Esophagus (tissue), 2 donors: ENCODE results near the gene ALDH3A1. TPM values are rescaled to one million over a fixed set of nuclear protein-coding genes. Genes with fewer than 3 reads are reported as not detected.
"Not testable (repeated sequence)": the region's sequence is repeated elsewhere in the genome, so short reads cannot be mapped to it uniquely, and the experiment has no call there.

Source experiments
- H3K27ac ChIP-seq, 2 donors: one replicate each; pipeline ENCODE4 v1.5.1; 2013; ENCODE audit warnings: low read depth in 2 of 2, mild to moderate bottlenecking in 2 of 2, inconsistent platforms in 1 of 2, low read length in 1 of 2, moderate library complexity in 1 of 2
- H3K27me3 ChIP-seq, 2 donors: one replicate each; pipeline ENCODE4 v1.6.1; 2013; ENCODE audit warnings: low read length in 2 of 2, control low read depth in 1 of 2, mild to moderate bottlenecking in 1 of 2; ENCODE audit not compliant: insufficient read depth in 2 of 2, control insufficient read depth in 1 of 2
- H3K36me3 ChIP-seq, 2 donors: one replicate each; pipeline ENCODE4 v1.6.1; 2013; ENCODE audit warnings: low read length in 1 of 2; ENCODE audit not compliant: control insufficient read depth in 2 of 2, insufficient read depth in 2 of 2
- H3K4me1 ChIP-seq, 2 donors: one replicate each; pipeline ENCODE4 v1.6.1; 2013; ENCODE audit warnings: low read length in 1 of 2; ENCODE audit not compliant: control insufficient read depth in 2 of 2, insufficient read depth in 2 of 2
- H3K4me3 ChIP-seq, 2 donors: one replicate each; pipeline ENCODE4 v1.5.1; 2013; ENCODE audit warnings: low read length in 2 of 2, mild to moderate bottlenecking in 2 of 2, low read depth in 1 of 2, moderate library complexity in 1 of 2
- H3K9me3 ChIP-seq, 2 donors: one replicate each; pipeline ENCODE4 v1.6.1; 2013; ENCODE audit warnings: mild to moderate bottlenecking in 2 of 2, low read depth in 1 of 2, low read length in 1 of 2, moderate library complexity in 1 of 2; ENCODE audit not compliant: control insufficient read depth in 2 of 2, insufficient read depth in 1 of 2
- WGBS, 2 donors: extraction: QIAGEN DNeasy Blood & Tissue Kit; methylation state at CpG; one replicate each; pipeline ENCODE4 v1.1.7; 2013; 5-methylcytosine and 5-hydroxymethylcytosine counted together
- polyA plus RNA-seq, 2 donors: library from polyadenylated mRNA; stranded (reverse); fragments of 200-250 nt; gene quantifications; one replicate each; pipeline ENCODE4 v1.2.3, GENCODE V29; 2013
- donor health status: healthy with polysubstance abuse.
- donor health status: Bipolar disorder and iron deficiency.

ALDH3A1 gene
- polyA plus RNA-seq, 2 donors = 202 to 673 TPM

DNA sequence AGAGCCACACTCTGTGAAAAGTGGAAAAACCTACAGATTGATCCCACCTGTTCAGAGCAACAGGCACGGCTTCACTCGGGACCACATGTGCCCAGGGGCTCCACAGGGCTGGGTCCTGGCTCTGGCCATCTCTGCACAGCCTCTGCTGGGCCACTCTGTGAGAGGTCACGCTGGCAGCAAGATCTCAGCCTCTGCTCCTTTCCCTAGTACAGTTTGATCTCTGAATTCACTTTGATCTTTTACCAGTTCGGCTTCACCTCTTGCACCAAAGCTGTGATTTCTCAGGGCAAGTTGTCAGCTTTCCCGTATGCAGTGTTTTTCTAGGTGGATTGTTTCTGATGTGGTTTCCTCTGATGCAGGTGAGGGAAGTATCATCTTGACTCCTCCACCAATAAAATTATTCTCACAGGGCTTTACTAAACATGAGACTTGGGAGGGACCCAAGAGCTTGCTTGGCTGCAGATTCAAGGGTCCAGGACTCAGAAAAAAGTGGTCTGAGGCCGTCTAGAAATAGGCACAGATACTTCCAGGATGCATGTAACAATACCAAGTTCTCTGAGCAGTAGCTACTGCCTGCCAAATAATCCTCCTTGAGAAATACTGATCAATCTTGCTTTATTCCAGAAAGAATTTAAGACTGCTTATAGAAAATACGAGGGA is 24.0 kb upstream of the ALDH3A1 start:
- Histone ChIP-seq H3K9me3 (no peaks in the 10 kb centered on the region), H3K27ac (no peak overlapping the region), H3K4me1 (no peaks in the 10 kb centered on the region), H3K36me3 (peaks cover 2 to 5% of the 10 kb centered on the region in 2 donors), H3K27me3 (no peaks in the 10 kb centered on the region), H3K4me3 (no peak overlapping the region)
- WGBS, 2 donors = 47 to 56% methylated on average over 7 of the region's 7 CpGs

DNA sequence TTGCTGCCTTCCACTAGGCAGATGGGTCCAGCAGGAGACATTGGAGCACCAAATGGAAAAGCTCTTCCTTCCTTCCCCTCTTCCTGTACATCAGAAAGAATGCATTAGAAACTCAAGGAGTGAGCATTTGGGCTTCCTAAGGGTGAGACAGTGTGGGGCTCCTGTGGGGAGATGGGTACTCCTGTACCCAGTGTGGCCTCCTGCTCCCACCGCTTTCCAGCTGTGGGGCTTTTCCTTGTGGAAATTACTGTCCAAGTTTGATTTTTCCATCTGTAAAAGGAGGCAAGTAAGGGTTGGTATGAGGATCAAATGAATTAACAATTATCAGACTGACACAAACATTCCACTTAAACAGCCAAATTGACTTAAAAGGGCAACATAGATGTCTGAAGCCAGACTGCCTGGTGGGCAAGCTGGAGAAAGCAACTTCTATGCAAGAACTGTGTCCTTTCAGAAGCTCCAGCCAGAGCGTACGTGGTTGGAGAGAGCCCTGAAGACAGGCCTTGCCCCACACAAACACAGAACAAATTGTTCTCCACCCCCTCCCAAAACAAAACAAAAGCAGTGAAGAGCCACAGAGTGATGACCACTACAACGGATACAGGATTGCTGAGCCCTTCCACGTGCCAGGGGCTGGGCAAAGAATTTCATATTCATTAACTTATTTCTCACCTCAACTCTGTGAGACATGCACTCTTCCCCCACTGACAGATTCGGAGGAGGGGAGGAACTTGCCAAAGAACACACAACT is 23.1 kb upstream of the ALDH3A1 start:
- peaks cover 2 to 5% of the 10 kb centered on the region in 2 donors for H3K36me3 ChIP-seq
- H3K27me3 ChIP-seq = no peaks in the 10 kb centered on the region
- 71 to 79% methylated on average over 6 of the region's 6 CpGs for WGBS, 2 donors
- no peaks in the 10 kb centered on the region for H3K9me3 ChIP-seq
- H3K4me3 ChIP-seq = no peak overlapping the region
- H3K27ac ChIP-seq = no peak overlapping the region
- H3K4me1 ChIP-seq = no peaks in the 10 kb centered on the region

DNA sequence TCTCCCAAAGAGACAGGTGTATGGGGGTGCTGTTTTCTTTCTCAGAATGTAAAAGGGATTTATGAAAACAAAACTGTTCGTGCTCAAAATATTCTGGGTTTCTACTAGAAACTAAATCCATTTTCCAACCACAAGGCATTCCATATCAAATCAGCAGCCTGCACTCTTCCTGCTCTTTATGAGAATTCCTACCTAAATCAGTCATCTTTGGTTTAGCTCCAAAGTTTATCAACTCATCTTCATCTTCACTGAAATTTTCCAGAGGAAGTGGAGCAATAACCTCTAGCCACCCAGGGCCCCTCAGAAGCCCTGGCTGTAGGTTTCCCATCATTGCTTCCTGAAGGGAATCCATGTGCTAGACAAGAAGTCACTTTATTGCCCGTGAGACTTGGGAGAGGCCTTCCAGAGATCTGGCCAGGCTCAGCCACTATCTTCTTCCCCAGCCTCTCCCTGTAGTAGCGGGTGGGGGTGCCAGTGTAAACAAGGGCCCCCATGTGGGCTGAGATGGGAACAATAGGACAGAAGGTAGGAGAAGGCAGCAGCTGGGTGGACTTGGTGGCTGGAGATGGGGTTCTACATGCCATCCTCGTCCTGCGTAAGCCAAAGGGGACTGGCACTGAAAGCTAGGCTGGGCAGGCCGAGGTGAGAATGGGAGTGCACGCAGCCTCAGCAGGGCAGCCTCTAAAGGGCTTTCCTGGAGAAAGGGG is 22.0 kb upstream of the ALDH3A1 start:
- H3K27me3 ChIP-seq = no peaks in the 10 kb centered on the region
- H3K27ac ChIP-seq = no peak overlapping the region
- no peaks in the 10 kb centered on the region for H3K4me1 ChIP-seq
- 83 to 87% methylated on average over 7 of the region's 7 CpGs for WGBS, 2 donors
- no peaks in the 10 kb centered on the region for H3K9me3 ChIP-seq
- no peak overlapping the region for H3K4me3 ChIP-seq
- H3K36me3 ChIP-seq = peaks cover under 1 to 3% of the 10 kb centered on the region in 2 donors

DNA sequence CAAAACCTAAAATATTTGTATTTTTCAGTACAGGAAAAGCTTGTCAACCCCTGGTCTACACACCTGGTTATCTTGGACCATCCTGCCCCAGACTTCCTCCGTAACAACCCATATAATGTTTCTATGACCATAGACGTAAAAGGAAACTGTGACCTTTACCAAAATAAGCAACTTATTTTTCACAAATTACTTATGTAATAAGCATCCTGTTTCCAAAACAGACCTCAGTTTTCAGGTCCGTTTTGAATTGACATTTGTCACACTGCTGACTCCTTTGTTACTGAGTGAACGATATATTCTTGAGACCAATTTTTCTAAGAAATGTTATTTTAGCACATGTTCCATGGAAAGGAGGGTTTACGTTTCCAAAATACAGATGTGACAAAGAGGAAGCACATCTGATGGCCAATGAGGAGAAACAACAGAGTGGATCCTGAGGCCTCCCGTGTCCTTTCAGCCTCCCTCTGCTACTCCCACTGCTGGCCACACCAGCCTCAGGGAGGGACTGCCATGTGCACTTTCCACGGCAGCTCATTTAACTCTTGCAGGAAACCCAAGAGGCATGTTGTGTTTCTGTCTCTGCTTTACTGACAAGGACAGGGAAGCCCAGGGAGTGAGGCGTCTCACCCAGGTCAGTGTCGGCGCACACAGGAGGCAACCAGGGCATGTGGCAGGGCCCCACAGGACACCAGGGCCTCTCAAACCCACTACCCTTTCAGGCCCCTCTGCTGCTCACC is 20.1 kb upstream of the ALDH3A1 start:
- H3K27me3 ChIP-seq = no peaks in the 10 kb centered on the region
- 56 to 61% methylated on average over 10 of the region's 10 CpGs for WGBS, 2 donors
- no peak overlapping the region for H3K27ac ChIP-seq
- H3K36me3 ChIP-seq = no peaks in the 10 kb centered on the region
- H3K4me3 ChIP-seq = no peak overlapping the region
- H3K9me3 ChIP-seq = no peaks in the 10 kb centered on the region
- H3K4me1 ChIP-seq = no peaks in the 10 kb centered on the region

DNA sequence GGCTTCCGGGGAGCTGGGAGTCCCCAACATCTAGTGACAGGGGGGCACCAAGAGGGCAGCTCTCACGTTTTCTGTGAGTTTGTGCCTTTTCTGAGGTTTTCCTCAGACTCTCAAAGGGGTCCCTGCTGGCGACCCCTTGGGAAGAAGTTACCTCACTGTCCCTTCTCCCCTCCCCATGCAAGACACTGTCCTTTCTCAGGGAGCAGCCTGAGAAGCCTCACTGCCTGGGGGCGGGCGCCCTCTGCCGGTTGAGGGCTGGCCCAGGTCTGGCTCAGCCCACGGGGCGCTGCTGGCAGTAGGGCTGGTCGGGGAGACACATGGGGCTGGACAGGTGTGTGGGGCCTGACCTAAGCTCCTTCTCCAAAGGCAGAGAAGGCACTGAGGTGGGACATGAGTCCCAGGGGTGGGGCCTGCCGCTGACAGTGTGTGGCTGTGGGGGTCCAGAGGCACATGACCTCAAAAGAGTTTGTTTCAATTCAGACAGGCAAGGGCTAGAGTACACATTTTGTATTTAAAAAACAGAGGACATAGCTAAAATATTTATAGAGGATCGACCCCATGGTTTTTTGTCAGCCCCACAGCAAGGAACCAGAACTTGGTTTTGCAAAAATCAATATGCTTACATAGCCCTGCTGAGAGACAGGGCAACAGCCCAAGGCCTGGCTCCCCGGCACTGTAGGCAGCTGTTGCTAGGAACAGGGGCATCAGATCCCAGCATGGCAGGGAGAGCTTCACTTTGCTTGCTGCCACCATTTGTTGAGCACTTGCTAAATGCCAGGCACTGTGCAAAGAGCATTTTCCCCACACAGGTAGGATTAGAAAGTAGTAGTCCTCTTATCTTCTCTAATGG is 18.5 kb upstream of the ALDH3A1 start:
- no peaks in the 10 kb centered on the region for H3K27me3 ChIP-seq
- peaks cover 0 to 4% of the 10 kb centered on the region in 2 donors for H3K4me1 ChIP-seq
- H3K27ac ChIP-seq = peak overlapping the region in 1 of 2 donors; percentile 24
- 16 to 18% methylated on average over 12 of the region's 12 CpGs for WGBS, 2 donors
- no peak overlapping the region for H3K4me3 ChIP-seq
- no peaks in the 10 kb centered on the region for H3K9me3 ChIP-seq
- H3K36me3 ChIP-seq = no peaks in the 10 kb centered on the region

DNA sequence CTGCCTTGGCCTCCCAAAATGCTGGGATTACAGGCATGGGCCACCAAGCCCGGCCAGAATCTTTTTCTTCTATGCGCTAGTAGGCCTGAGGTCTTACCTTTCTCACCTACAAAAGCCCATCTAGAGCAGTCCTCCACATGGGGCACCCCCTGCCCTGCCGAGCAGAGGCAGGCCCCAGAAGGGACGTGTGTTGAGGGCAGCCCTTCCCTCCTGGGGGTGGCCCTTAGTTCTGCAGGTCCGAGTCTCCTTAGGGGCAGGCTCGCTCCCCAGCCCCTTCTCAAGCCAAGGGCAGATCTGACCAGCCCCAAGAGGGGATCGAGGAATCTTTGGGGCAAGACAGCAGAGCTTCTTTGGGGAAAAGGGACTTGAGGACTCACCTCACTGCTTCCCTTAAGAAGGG is 17.9 kb upstream of the ALDH3A1 start:
- Histone ChIP-seq H3K27ac (no peak overlapping the region), H3K4me3 (no peak overlapping the region), H3K36me3 (no peaks in the 10 kb centered on the region), H3K4me1 (peaks cover 0 to 4% of the 10 kb centered on the region in 2 donors), H3K9me3 (no peaks in the 10 kb centered on the region), H3K27me3 (no peaks in the 10 kb centered on the region)
- WGBS, 2 donors = 70 to 77% methylated on average over 7 of the region's 7 CpGs

DNA sequence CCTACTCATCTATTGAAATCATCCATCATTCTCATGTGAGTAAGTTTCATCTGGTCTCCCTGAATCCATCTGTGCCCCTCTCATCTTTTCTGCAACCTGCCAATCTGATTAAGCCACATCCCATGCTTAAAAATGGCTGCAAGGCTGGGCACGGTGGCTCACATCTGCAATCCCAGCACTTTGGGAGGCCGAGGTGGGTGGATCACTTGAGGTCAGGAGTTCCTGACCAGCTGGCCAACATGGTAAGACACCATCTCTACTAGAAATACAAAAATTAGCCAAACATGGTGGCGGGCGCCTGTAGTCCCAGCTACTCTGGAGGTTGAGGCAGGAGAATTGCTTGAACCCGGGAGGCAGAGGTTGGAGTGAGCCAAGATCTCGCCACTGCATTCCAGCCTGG is 15.9 kb upstream of the ALDH3A1 start:
- H3K4me1 ChIP-seq, H3K9me3 ChIP-seq, H3K27me3 ChIP-seq, H3K27ac ChIP-seq, H3K4me3 ChIP-seq, H3K36me3 ChIP-seq: not testable (repeated sequence)
- WGBS, 2 donors = 93 to 98% methylated on average over 6 of the region's 6 CpGs

DNA sequence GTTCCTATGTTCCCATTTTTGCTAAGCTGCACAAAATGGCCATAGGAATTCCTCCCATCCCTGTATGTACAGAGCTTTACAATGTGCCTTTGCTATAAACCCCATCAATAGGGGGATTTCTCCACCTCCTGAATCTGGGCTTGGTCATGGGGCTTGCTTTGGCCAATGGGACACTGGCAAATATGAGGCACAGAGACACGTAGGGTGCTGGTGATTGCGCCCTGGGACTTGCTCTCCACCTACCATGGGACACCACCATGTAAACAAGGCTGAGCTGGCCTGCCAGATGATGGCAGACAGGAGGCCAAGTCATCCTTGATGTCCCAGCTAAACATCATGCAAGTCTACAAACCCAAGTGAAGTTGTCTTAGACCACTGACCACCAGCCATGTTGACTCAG is 15.3 kb upstream of the ALDH3A1 start:
- Histone ChIP-seq H3K36me3 (no peaks in the 10 kb centered on the region), H3K4me1 (peaks cover 0 to 4% of the 10 kb centered on the region in 2 donors), H3K9me3 (no peaks in the 10 kb centered on the region), H3K4me3 (no peak overlapping the region), H3K27me3 (no peaks in the 10 kb centered on the region), H3K27ac (no peak overlapping the region)
- WGBS, 2 donors = 97 to 98% methylated on average over 2 of the region's 2 CpGs
